Lower lobe of right lung (tissue), 2 donors: Measurements from ENCODE around the gene DAAM1. TPM values are rescaled to one million over a fixed set of nuclear protein-coding genes. Genes with fewer than 3 reads are reported as not detected.

Source experiments
- ATAC-seq, 2 donors: fragments of 200-7000 bp; cut with Tn5 transposase; one replicate each; pipeline ENCODE4 v1.9.1; 2020 to 2022; ENCODE audit warnings: mild to moderate bottlenecking in 2 of 2, moderate library complexity in 2 of 2
- DNase-seq: peaks from one replicate; pipeline ENCODE4 v3.0.0-alpha.2; 2020
- H3K27ac ChIP-seq: fragments of 200-600 bp; one replicate; pipeline ENCODE4 v1.8.0; 2022
- H3K27me3 ChIP-seq: fragments of 200-600 bp; one replicate; pipeline ENCODE4 v1.8.0; 2022; ENCODE audit warnings: low read depth
- H3K36me3 ChIP-seq: fragments of 200-600 bp; one replicate; pipeline ENCODE4 v1.8.0; 2022; ENCODE audit warnings: mild to moderate bottlenecking
- H3K4me1 ChIP-seq: fragments of 200-600 bp; one replicate; pipeline ENCODE4 v1.8.0; 2022
- H3K4me3 ChIP-seq: fragments of 200-600 bp; one replicate; pipeline ENCODE4 v1.8.0; 2022; ENCODE audit warnings: mild to moderate bottlenecking
- H3K9me3 ChIP-seq: fragments of 200-600 bp; one replicate; pipeline ENCODE4 v1.8.0; 2022
- CTCF ChIP-seq: fragments of 200-600 bp; IDR thresholded peaks from one replicate; pipeline ENCODE4 v1.8.0; 2022; ENCODE audit warnings: antibody characterized with exemption, mild to moderate bottlenecking
- intact Hi-C: fragments of 100-400 bp; cut with DNase I; formaldehyde crosslinking; loops from one replicate; pipeline ENCODE4 v1.11.0; 2022
- total RNA-seq: library from RNA; stranded (reverse); fragmentation: NEBNext Ultra II Directional; extraction: Animal tissue kit (Norgen Biotek cat#: 25700); gene quantifications from one replicate; pipeline ENCODE4 v1.2.1, GENCODE V29; 2021
- donor health status: DM: no; HTN: yes; CAD: no; lungs with severe emphysema.

DAAM1 gene
- total RNA-seq, 1 donor from 2014 or later = 46.7 TPM

GRCh38 chr14:59301354-59301753 is 112.9 kb downstream of the DAAM1 start:
- DNase-seq = no peak
- H3K27ac ChIP-seq = no peak overlapping the region

GRCh38 chr14:59302313-59302712 is 113.8 kb downstream of the DAAM1 start:
- intact Hi-C loops = no loop called here
- no peak for TF ChIP-seq CTCF
- H3K36me3 ChIP-seq = no peaks in the 10 kb centered on the region
- ATAC-seq (no peak), DNase-seq (no peak)
- H3K9me3 ChIP-seq = no peaks in the 10 kb centered on the region
- no peak overlapping the region for H3K27ac ChIP-seq
- no peak overlapping the region for H3K4me3 ChIP-seq
- H3K4me1 ChIP-seq = peaks cover 18% of the 10 kb centered on the region
- H3K27me3 ChIP-seq = no peaks in the 10 kb centered on the region

More at GRCh38 chr14:59301354-59301753, 112.9 kb downstream of the DAAM1 start:
- ATAC-seq = no peak
- H3K4me3 ChIP-seq = no peak overlapping the region
- H3K4me1 ChIP-seq = peaks cover 26% of the 10 kb centered on the region
- TF ChIP-seq CTCF = no peak
- no peaks in the 10 kb centered on the region for H3K9me3 ChIP-seq
- H3K36me3 ChIP-seq = no peaks in the 10 kb centered on the region
- intact Hi-C loops = no loop called here
- no peaks in the 10 kb centered on the region for H3K27me3 ChIP-seq

- H3K9me3 ChIP-seq = no peaks in the 10 kb centered on the region
- peaks cover 10% of the 10 kb centered on the region for H3K4me1 ChIP-seq
- no peaks in the 10 kb centered on the region for H3K27me3 ChIP-seq
- no peak overlapping the region for H3K4me3 ChIP-seq
- intact Hi-C loops = no loop called here
- no peak overlapping the region for H3K27ac ChIP-seq
- H3K36me3 ChIP-seq = no peaks in the 10 kb centered on the region
- DNase-seq (no peak), ATAC-seq (no peak)
- TF ChIP-seq CTCF = no peak
These were observed 114.7 kb downstream of the DAAM1 start for GRCh38 chr14:59303216-59303615.

GRCh38 chr14:59305231-59305630 is 116.8 kb downstream of the DAAM1 start:
- Histone ChIP-seq H3K27me3 (no peaks in the 10 kb centered on the region), H3K36me3 (no peaks in the 10 kb centered on the region), H3K4me3 (no peak overlapping the region), H3K27ac (no peak overlapping the region), H3K9me3 (no peaks in the 10 kb centered on the region), H3K4me1 (peaks cover 10% of the 10 kb centered on the region)
- DNase-seq = no peak
- peak in 1 of 2 donors; percentile 26 for ATAC-seq
- TF ChIP-seq CTCF = no peak
- intact Hi-C loops = no loop called here

- no peak overlapping the region for H3K27ac ChIP-seq
- no peak for TF ChIP-seq CTCF
- peak; percentile 23 to 58 for ATAC-seq
- no peak for DNase-seq
- H3K36me3 ChIP-seq = no peaks in the 10 kb centered on the region
- H3K4me1 ChIP-seq = peaks cover 10% of the 10 kb centered on the region
- H3K9me3 ChIP-seq = no peaks in the 10 kb centered on the region
- intact Hi-C loops = no loop called here
- no peak overlapping the region for H3K4me3 ChIP-seq
- H3K27me3 ChIP-seq = no peaks in the 10 kb centered on the region
These were observed 117.5 kb downstream of the DAAM1 start for GRCh38 chr14:59305836-59306555.
